Left colon (tissue), 2 donors: ENCODE results near the gene SDR42E2. TPM values are rescaled to one million over a fixed set of nuclear protein-coding genes. Genes with fewer than 3 reads are reported as not detected.
"Not testable (repeated sequence)": the region's sequence is repeated elsewhere in the genome, so short reads cannot be mapped to it uniquely, and the experiment has no call there.

Experiments used
- ATAC-seq: fragments of 200-7000 bp; cut with Tn5 transposase; one replicate; pipeline ENCODE4 v1.9.1; 2020; ENCODE audit warnings: mild to moderate bottlenecking, moderate library complexity
- DNase-seq, 2 donors: peaks; one replicate each; pipeline ENCODE4 v3.0.0-alpha.2; 2020
- intact Hi-C, 2 donors: fragments of 100-400 bp; cut with DNase I in 1 of 2; cut with micrococcal nuclease in 1 of 2; formaldehyde crosslinking; loops; one replicate each; pipeline versions ENCODE4 v1.11.2 to v1.14.0; 2022; cut with DNase I, micrococcal nuclease
- long read RNA-seq: library from polyadenylated mRNA; unstranded; transcript quantifications from one replicate; pipeline ENCODE4 v2.0.0, GENCODE V29; 2021
- total RNA-seq, 2 donors: library from RNA; stranded (reverse); fragmentation: NEBNext Ultra II Directional; extraction: Animal tissue kit (Norgen Biotek cat#: 25700); gene quantifications; one replicate each; pipeline ENCODE4 v1.2.1, GENCODE V29; 2021
- donor health status: DM: no; HTN: no; CAD: no.
- donor health status: DM: yes; HTN: yes; CAD: no.

SDR42E2 gene
- not detected for total RNA-seq
- long read RNA-seq, result 0 reads

- DNase-seq (peak in 1 of 2 donors; percentile 43), ATAC-seq (peak; percentile 93)
- intact Hi-C loops, result no loop called here
Measured at GRCh38 chr16:22161999-22162655, at the start of gene SDR42E2. SDR42E2 (plus strand) TSS chr16:22162506; CDS start chr16:22165583, 3,077 bp downstream.

- no peak for DNase-seq
- intact Hi-C loops, result no loop called here
- no peak for ATAC-seq
Measured at GRCh38 chr16:22116095-22116700, 46.1 kb upstream of the SDR42E2 start.

GRCh38 chr16:22117609-22118008, 44.7 kb upstream of the SDR42E2 start:
- intact Hi-C loops, result no loop called here
- no peak for DNase-seq

GRCh38 chr16:22120440-22120839, 41.9 kb upstream of the SDR42E2 start:
- ATAC-seq (no peak), DNase-seq (no peak)
- intact Hi-C loops, result no loop called here

More at GRCh38 chr16:22117609-22118008, 44.7 kb upstream of the SDR42E2 start:
- no peak for ATAC-seq

GRCh38 chr16:22122239-22122638, 40.1 kb upstream of the SDR42E2 start:
- ATAC-seq (no peak), DNase-seq (no peak)
- intact Hi-C loops, result no loop called here

GRCh38 chr16:22123146-22123545, 39.2 kb upstream of the SDR42E2 start:
- intact Hi-C loops, result no loop called here
- ATAC-seq, result no peak

GRCh38 chr16:22123759-22124490, 38.4 kb upstream of the SDR42E2 start:
- DNase-seq, result no peak
- intact Hi-C loops, result no loop called here
- no peak for ATAC-seq

More at GRCh38 chr16:22123146-22123545, 39.2 kb upstream of the SDR42E2 start:
- DNase-seq, result no peak

GRCh38 chr16:22124583-22125284, 37.6 kb upstream of the SDR42E2 start:
- ATAC-seq, result no peak
- intact Hi-C loops, result no loop called here
- DNase-seq, result no peak

- no peak for ATAC-seq
- intact Hi-C loops, result no loop called here
Measured at GRCh38 chr16:22126037-22126558, 36.2 kb upstream of the SDR42E2 start.

GRCh38 chr16:22128537-22128936, 33.8 kb upstream of the SDR42E2 start:
- intact Hi-C loops, ATAC-seq, DNase-seq: not testable (repeated sequence)

More at GRCh38 chr16:22126037-22126558, 36.2 kb upstream of the SDR42E2 start:
- no peak for DNase-seq

GRCh38 chr16:22130528-22130927, 31.8 kb upstream of the SDR42E2 start:
- ATAC-seq (no peak), DNase-seq (no peak)
- intact Hi-C loops, result no loop called here

GRCh38 chr16:22132801-22133200, 29.5 kb upstream of the SDR42E2 start:
- intact Hi-C loops, result no loop called here
- ATAC-seq (no peak), DNase-seq (no peak)

GRCh38 chr16:22138482-22138881, 23.8 kb upstream of the SDR42E2 start:
- DNase-seq (no peak), ATAC-seq (no peak)
- intact Hi-C loops, result no loop called here

- ATAC-seq (no peak), DNase-seq (no peak)
- intact Hi-C loops, result no loop called here
Measured at GRCh38 chr16:22139008-22139407, 23.3 kb upstream of the SDR42E2 start.

- DNase-seq (no peak), ATAC-seq (no peak)
- intact Hi-C loops, result no loop called here
Measured at GRCh38 chr16:22139732-22140131, 22.6 kb upstream of the SDR42E2 start.

- intact Hi-C loops, result no loop called here
- DNase-seq (no peak), ATAC-seq (no peak)
Measured at GRCh38 chr16:22141767-22142166, 20.5 kb upstream of the SDR42E2 start.

GRCh38 chr16:22144520-22144919, 17.8 kb upstream of the SDR42E2 start:
- intact Hi-C loops, result no loop called here
- no peak for ATAC-seq
- no peak for DNase-seq

- intact Hi-C loops, result no loop called here
- ATAC-seq, result no peak
- DNase-seq, result no peak
Measured at GRCh38 chr16:22147853-22148252, 14.5 kb upstream of the SDR42E2 start.
